GM12872 (cell line): ENCODE measurements around the gene CYP2R1.

Source experiments
- TF ChIP-seq, protein P1 (sequence below): IDR thresholded peaks from 3 replicates; pipeline ENCODE4 v1.5.1; 2011; ENCODE audit warnings: low read depth, mild to moderate bottlenecking, low read length, moderate library complexity; ENCODE audit not compliant: insufficient read depth

CYP2R1 gene

DNA sequence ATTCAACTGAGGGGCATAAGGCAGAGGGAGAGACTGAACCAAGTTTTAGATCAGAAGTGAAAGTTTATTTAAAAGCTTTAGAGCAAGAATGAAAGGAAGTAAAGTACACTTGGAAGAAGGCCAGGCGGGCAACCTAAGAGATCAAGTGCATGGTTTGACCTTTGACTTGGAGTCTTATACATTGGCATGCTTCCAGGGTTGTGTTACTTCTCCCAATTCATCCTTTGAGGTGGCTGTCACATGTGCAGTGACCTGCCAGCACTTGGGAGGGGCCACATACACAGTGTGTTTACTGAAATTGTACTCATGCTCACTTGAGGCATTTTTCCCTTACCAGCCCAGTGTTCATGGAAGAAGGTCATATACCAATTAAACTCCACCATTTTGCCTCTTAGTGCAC lies 30.4 kb downstream of the CYP2R1 start:
- TF ChIP-seq, protein P1, sequence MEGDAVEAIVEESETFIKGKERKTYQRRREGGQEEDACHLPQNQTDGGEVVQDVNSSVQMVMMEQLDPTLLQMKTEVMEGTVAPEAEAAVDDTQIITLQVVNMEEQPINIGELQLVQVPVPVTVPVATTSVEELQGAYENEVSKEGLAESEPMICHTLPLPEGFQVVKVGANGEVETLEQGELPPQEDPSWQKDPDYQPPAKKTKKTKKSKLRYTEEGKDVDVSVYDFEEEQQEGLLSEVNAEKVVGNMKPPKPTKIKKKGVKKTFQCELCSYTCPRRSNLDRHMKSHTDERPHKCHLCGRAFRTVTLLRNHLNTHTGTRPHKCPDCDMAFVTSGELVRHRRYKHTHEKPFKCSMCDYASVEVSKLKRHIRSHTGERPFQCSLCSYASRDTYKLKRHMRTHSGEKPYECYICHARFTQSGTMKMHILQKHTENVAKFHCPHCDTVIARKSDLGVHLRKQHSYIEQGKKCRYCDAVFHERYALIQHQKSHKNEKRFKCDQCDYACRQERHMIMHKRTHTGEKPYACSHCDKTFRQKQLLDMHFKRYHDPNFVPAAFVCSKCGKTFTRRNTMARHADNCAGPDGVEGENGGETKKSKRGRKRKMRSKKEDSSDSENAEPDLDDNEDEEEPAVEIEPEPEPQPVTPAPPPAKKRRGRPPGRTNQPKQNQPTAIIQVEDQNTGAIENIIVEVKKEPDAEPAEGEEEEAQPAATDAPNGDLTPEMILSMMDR = no peak

DNA sequence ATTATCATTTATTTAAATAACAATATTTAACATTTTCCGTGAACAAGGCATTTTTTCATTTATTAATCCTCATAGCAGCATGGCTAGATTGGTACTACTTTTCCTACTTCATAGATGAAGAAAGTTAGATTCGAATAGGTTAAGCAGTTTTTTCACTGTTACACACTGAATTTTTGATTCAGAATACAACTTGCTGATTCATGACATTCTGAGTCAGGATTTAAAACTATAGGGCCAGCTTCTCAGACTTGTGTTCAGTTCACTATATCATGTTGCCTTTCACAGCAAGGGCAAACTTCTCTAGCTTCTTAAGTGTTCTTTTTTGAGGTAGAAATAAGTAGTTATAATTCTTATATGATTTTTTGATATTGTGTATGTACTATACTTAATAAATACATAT lies 31.5 kb downstream of the CYP2R1 start:
- TF ChIP-seq, protein P1 = no peak

DNA sequence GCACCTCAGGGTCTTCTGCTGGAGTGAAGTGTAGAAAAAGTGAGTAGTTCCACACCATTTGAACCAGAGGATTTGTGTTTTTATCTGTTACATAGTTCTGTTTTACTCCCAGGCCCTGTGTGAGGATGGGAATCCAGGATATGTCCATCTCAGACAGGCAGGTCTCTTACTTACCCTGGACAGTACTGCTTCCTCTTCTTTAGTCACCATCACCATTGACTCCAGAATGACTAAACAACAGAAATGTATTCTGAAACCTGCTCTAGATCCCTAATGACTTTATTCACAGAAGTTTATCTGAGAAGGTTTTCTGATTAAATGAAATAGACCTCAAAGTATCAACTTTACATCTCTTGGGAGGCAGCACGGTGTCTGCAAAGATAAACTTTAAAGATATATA lies 33.6 kb downstream of the CYP2R1 start:
- TF ChIP-seq, protein P1 = no peak

DNA sequence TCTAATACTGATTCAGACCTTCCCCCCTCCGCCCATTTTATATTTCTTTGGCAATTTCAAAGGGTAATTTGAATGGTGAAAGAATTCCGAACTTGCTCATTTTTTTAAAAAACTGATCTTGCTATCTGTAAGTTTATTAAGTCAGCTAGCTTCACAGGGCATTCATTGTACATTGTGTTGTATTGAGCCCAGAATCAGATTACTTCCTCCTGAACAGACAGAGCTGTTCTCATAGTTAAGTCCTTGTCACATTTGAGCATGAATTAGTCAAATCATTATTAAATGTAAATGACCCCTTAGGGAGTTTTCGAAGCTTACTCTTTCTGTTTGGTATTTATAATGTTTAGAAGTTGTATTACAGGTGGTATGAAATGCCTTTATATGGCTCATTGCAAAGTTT lies 34.4 kb downstream of the CYP2R1 start:
- TF ChIP-seq, protein P1 = no peak

DNA sequence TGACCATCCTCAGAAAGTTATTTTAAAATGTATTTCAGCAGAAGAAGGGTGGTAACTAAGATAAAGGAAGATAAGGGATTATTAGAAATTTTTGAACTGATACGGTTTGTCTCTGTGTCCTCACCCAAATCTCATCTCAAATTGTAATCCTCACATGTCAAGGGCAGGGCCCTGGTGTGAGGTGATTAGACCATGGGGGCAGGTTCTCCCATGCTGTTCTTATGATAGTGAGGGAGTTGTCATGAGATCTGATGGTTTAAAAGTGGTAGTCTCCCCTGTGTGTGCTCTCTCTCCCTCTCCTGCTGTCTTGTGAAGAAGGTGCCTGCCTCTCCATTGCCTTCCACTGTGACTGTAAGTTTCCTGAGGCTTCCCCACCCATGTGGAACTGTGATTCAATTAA lies 36.1 kb downstream of the CYP2R1 start:
- TF ChIP-seq, protein P1 = no peak

DNA sequence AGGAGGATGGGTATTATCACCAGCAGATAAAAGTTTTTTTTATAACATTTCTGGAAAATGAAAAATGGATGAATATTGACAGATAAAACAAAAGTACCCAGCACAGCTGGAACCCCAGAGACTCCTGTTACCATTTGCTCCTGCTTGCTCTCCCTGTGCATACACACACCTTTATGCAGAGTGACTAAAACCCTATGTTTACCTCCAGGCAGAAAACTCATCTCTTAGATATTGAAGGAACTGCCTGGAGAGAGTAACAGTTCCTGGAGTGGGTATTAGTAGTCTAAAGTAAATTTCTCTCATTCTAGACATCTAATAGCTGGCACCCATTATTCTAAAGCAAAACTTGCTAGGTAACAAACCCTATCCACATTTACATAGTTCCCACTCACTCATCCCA lies 38.0 kb downstream of the CYP2R1 start:
- TF ChIP-seq, protein P1 = no peak

DNA sequence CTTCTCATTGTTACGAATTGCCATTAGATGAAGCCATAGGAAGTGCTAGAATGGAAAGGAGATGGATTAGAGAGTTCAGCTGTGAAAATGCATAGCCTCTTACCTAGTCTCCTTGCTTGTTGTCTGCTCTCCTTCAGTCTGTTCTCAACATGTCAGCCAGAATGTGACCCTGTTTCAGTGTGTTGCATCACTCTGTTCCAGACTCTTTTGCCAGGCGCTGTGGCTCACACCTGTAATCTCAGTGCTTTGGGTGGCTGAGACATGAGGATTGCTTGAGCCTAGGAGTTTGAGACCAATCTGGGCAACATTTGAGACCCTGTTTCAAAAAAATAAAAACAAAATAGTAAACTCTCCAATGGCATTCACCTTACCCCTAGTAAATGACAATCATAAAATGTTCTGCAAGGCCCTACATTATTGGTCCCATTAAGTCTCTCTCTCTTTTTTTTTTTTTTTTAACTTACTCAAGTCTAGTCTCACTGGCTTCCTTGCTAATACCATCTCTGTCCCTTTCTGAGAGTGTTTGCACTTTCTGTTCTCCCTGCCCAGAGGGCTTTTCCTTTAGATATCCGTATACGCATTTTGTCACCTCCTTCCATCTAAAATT lies 39.4 kb downstream of the CYP2R1 start:
- TF ChIP-seq, protein P1 = no peak
